Liver (tissue), 9 donors: ENCODE data around the gene ELF1. TPM values are rescaled to one million over a fixed set of nuclear protein-coding genes. Genes with fewer than 3 reads are reported as not detected.
"Not testable (repeated sequence)": the region's sequence is repeated elsewhere in the genome, so short reads cannot be mapped to it uniquely, and the experiment has no call there.

Source experiments
- DNase-seq: peaks from one replicate; pipeline ENCODE4 v3.0.0-alpha.2; 2017; ENCODE audit warnings: low spot score
- H3K27ac ChIP-seq, 2 donors: one replicate each; pipeline ENCODE4 v1.7.0; 2013; ENCODE audit warnings: inconsistent platforms in 2 of 2, low read length in 2 of 2, control low read depth in 1 of 2, low read depth in 1 of 2, mild to moderate bottlenecking in 1 of 2
- H3K27me3 ChIP-seq, 4 donors: one replicate each; pipeline versions ENCODE4 v1.6.1 to v1.7.0; 2013; ENCODE audit warnings: low read length in 3 of 4, inconsistent platforms in 1 of 4, mild to moderate bottlenecking in 1 of 4, moderate library complexity in 1 of 4; ENCODE audit not compliant: control insufficient read depth in 4 of 4, insufficient read depth in 4 of 4
- H3K36me3 ChIP-seq, 4 donors: one replicate each; pipeline versions ENCODE4 v1.6.1 to v1.7.0; 2013; ENCODE audit warnings: low read length in 3 of 4, mild to moderate bottlenecking in 3 of 4, low read depth in 1 of 4, moderate library complexity in 1 of 4; ENCODE audit not compliant: control insufficient read depth in 4 of 4, insufficient read depth in 3 of 4
- H3K4me1 ChIP-seq, 4 donors: one replicate each; pipeline versions ENCODE4 v1.6.1 to v1.7.0; 2013; ENCODE audit warnings: low read length in 3 of 4, mild to moderate bottlenecking in 3 of 4, moderate library complexity in 1 of 4; ENCODE audit not compliant: control insufficient read depth in 4 of 4, insufficient read depth in 4 of 4
- H3K4me3 ChIP-seq, 3 donors: one replicate each; pipeline versions ENCODE4 v1.6.1 to v1.7.0; 2013; ENCODE audit warnings: low read length in 3 of 3, control low read depth in 1 of 3, low read depth in 1 of 3, mild to moderate bottlenecking in 1 of 3
- H3K9ac ChIP-seq, 2 donors: one replicate each; pipeline ENCODE4 v1.7.0; 2013; ENCODE audit warnings: low read length in 2 of 2, mild to moderate bottlenecking in 2 of 2, moderate library complexity in 2 of 2, control low read depth in 1 of 2, low read depth in 1 of 2
- H3K9me3 ChIP-seq, 4 donors: one replicate each; pipeline versions ENCODE4 v1.6.1 to v1.7.0; 2013; ENCODE audit warnings: low read length in 3 of 4; ENCODE audit not compliant: control insufficient read depth in 4 of 4
- ATF3 ChIP-seq: IDR thresholded peaks from 2 replicates; pipeline ENCODE4 v1.6.1; 2016; ENCODE audit warnings: antibody characterized with exemption
- FOXA2 ChIP-seq: IDR thresholded peaks from 2 replicates; pipeline ENCODE4 v1.6.1; 2016; ENCODE audit warnings: antibody characterized with exemption
- HNF4G ChIP-seq: IDR thresholded peaks from 2 replicates; pipeline ENCODE4 v1.6.1; 2016; ENCODE audit warnings: antibody characterized with exemption
- JUND ChIP-seq, 2 donors: IDR thresholded peaks; 2 replicates each; pipeline ENCODE4 v1.6.1; 2016; ENCODE audit warnings: antibody characterized with exemption in 2 of 2
- MAX ChIP-seq: IDR thresholded peaks from 2 replicates; pipeline ENCODE4 v1.6.1; 2016; ENCODE audit warnings: antibody characterized with exemption
- REST ChIP-seq: IDR thresholded peaks from 2 replicates; pipeline ENCODE4 v1.6.1; 2016; ENCODE audit warnings: antibody characterized with exemption, mild to moderate bottlenecking
- SP1 ChIP-seq: IDR thresholded peaks from 2 replicates; pipeline ENCODE4 v1.6.1; 2018; ENCODE audit warnings: antibody characterized with exemption, mild to moderate bottlenecking
- TAF1 ChIP-seq: conservative IDR thresholded peaks from 2 replicates; pipeline ENCODE4 v1.6.1; 2016; ENCODE audit warnings: antibody characterized with exemption, mild to moderate bottlenecking
- YY1 ChIP-seq: IDR thresholded peaks from 2 replicates; pipeline ENCODE4 v1.6.1; 2016; ENCODE audit warnings: antibody characterized with exemption, mild to moderate bottlenecking
- ZBTB33 ChIP-seq: IDR thresholded peaks from 2 replicates; pipeline ENCODE4 v1.6.1; 2016; ENCODE audit warnings: antibody characterized with exemption
- WGBS: extraction: QIAGEN DNeasy Blood & Tissue Kit; methylation state at CpG from one replicate; pipeline ENCODE4 v1.1.7; 2013; 5-methylcytosine and 5-hydroxymethylcytosine counted together
- polyA plus RNA-seq, 2 donors: library from polyadenylated mRNA; stranded (reverse) in 1 of 2; unstranded in 1 of 2; fragments of 200-250 nt in 1 of 2; fragments of >200 nt in 1 of 2; fragmentation: Nextera tagmentation in 1 of 2; extraction: Ambion mirVana in 1 of 2; gene quantifications; one replicate each; pipeline versions ENCODE4 v1.2.1 to v1.2.3, GENCODE V29; 2013 to 2015
- total RNA-seq, 2 donors: library from RNA; depleted of rRNA; stranded (reverse); fragments of >200 nt; gene quantifications; one replicate each; pipeline ENCODE4 v1.2.3, GENCODE V29; 2014
- donor health status: healthy.
- donor health status: healthy.
- donor health status: healthy.
- donor health status: healthy.
- donor health status: healthy.

ELF1 gene
- total and polyA plus RNA-seq, 4 donors, result 15.3 to 57.2 (median 26.5) TPM

GRCh38 chr13:40911341-40911740, 107.8 kb downstream of the ELF1 start:
- no peak for TF ChIP-seq ZBTB33
- TF ChIP-seq ATF3, result no peak
- TF ChIP-seq REST, result no peak
- no peak for TF ChIP-seq HNF4G
- TF ChIP-seq FOXA2, result no peak
- TF ChIP-seq TAF1, result no peak
- TF ChIP-seq MAX, result no peak
- TF ChIP-seq SP1, result no peak
- no peak for TF ChIP-seq JUND (IDR thresholded peaks at IDR 0.05)
- DNase-seq, result no peak
- no peaks in the 10 kb centered on the region for H3K27me3 ChIP-seq
- H3K4me1 ChIP-seq, result peaks cover 0 to 3% (median under 1%) of the 10 kb centered on the region in 4 donors
- peaks cover 0 to 1% (median 0%) of the 10 kb centered on the region in 4 donors for H3K36me3 ChIP-seq
- H3K9ac ChIP-seq, result no peak overlapping the region
- no peaks in the 10 kb centered on the region for H3K9me3 ChIP-seq
- no peak overlapping the region for H3K4me3 ChIP-seq
- H3K27ac ChIP-seq, result no peak overlapping the region

- no peak for DNase-seq
- Histone ChIP-seq H3K9ac (no peak overlapping the region), H3K4me1 (peaks cover 0 to 3% (median under 1%) of the 10 kb centered on the region in 4 donors), H3K4me3 (no peak overlapping the region), H3K27me3 (no peaks in the 10 kb centered on the region), H3K36me3 (peaks cover 0 to 1% (median 0%) of the 10 kb centered on the region in 4 donors), H3K27ac (no peak overlapping the region), H3K9me3 (no peaks in the 10 kb centered on the region)
- WGBS, result 96% methylated on average over 2 of the region's 2 CpGs
- no peak for TF ChIP-seq YY1
These were observed 108.6 kb downstream of the ELF1 start for GRCh38 chr13:40910324-40911050.

GRCh38 chr13:40909541-40910200, 109.4 kb downstream of the ELF1 start:
- not testable (repeated sequence) for H3K27me3 ChIP-seq, H3K4me3 ChIP-seq, DNase-seq, H3K27ac ChIP-seq, H3K9ac ChIP-seq, H3K9me3 ChIP-seq, H3K4me1 ChIP-seq, H3K36me3 ChIP-seq
- WGBS, result 96% methylated on average over 4 of the region's 4 CpGs
